Endothelial cell (in vitro differentiated cells): ENCODE results near the gene MTMR4. TPM values are rescaled to one million over a fixed set of nuclear protein-coding genes. Genes with fewer than 3 reads are reported as not detected.
"Not testable (repeated sequence)": the region's sequence is repeated elsewhere in the genome, so short reads cannot be mapped to it uniquely, and the experiment has no call there.

ENCODE experiments used
- DNase-seq: peaks from one replicate; pipeline ENCODE4 v3.0.0; 2021; ENCODE audit warnings: low spot score
- H3K27ac Mint-ChIP-seq: one replicate; pipeline ENCODE4 v1.8.0; 2021; ENCODE audit warnings: mixed read lengths, inconsistent platforms; ENCODE audit not compliant: unreplicated experiment
- H3K27me3 Mint-ChIP-seq: one replicate; pipeline ENCODE4 v1.8.0; 2021; ENCODE audit warnings: mild to moderate bottlenecking, moderate library complexity, mixed read lengths, inconsistent platforms; ENCODE audit not compliant: unreplicated experiment
- H3K36me3 Mint-ChIP-seq: one replicate; pipeline ENCODE4 v1.8.0; 2021; ENCODE audit warnings: mild to moderate bottlenecking, low read depth, mixed read lengths, inconsistent platforms; ENCODE audit not compliant: unreplicated experiment
- H3K4me1 Mint-ChIP-seq: one replicate; pipeline ENCODE4 v1.8.0; 2021; ENCODE audit warnings: mild to moderate bottlenecking, mixed read lengths, inconsistent platforms; ENCODE audit not compliant: unreplicated experiment
- H3K4me3 Mint-ChIP-seq: one replicate; pipeline ENCODE4 v1.8.0; 2021; ENCODE audit warnings: mild to moderate bottlenecking, mixed read lengths, inconsistent platforms; ENCODE audit not compliant: unreplicated experiment
- H3K9me3 Mint-ChIP-seq: one replicate; pipeline ENCODE4 v1.8.0; 2021; ENCODE audit warnings: mixed read lengths, inconsistent platforms; ENCODE audit not compliant: unreplicated experiment
- total RNA-seq: library from RNA; stranded (reverse); fragmentation: NEBNext Ultra II Directional; extraction: Animal tissue kit (Norgen Biotek cat#: 25700); gene quantifications from one replicate; pipeline ENCODE4 v1.2.1, GENCODE V29; 2021; ENCODE audit not compliant: unreplicated experiment
- TF ChIP-seq, protein P1 (sequence below): fragments of 200-600 bp; sonication (generic); IDR thresholded peaks from one replicate; pipeline ENCODE4 v1.5.0; 2021; ENCODE audit warnings: antibody characterized with exemption; ENCODE audit not compliant: unreplicated experiment

Gene MTMR4
- total RNA-seq, 1 donor from 2014 or later = 24.0 TPM

DNA sequence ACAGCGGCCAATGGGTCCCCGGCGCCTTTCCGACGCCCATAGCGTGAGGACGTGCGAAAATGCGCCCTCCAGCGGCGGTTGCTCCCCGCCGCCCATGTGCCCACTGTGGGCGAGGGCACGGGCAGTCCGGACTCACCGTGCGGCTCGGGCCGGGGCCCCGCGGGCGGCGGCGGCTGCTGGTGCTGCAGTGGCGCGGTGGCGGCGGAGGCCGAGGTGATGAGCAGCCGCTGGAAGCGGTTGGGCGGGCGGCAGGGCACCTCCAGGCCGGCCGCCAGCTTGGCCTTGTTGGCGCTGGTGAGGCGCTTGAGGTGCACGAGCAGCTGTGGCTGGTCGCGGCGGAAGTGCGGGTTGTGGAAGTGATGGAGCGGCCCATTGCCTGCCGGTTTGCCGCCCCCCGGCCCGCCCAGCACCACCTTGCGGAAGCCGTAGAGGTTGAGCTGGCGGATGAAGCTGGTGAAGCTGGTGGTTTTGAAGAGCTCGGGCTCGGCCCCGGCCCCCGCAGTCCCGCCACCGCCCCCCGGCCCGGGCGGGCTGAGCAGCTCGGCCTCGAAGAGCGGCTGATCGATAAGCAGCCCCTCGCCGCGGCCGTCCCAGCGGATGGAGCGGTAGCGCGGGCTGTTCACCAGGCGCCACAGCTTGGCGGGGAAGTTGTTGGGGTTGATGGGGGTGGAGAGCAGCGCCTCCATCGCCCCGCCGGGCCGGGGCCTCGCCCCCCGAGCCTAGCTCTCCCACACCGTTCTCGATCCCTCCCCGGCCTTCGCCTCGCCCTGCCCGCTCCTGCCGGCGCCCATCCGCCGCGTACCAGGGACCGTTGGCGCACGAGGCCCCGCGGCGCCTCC, 26.6 kb downstream of the MTMR4 start, which contains the start of gene HSF5:
HSF5 (minus strand) TSS at position 820 of the 839 bp plus-strand sequence; CDS start at position 686, 134 bp downstream.
- DNase-seq = peak; percentile 56
- Mint-ChIP-seq H3K27me3 (no peaks in the 10 kb centered on the region), H3K27ac (no peak within 1 kb of the TSS), H3K4me1 (no peaks in the 10 kb centered on the region), H3K4me3 (no peak within 1 kb of the TSS), H3K9me3 (no peaks in the 10 kb centered on the region), H3K36me3 (peaks cover 14% of the 10 kb centered on the region)
- TF ChIP-seq, protein P1, sequence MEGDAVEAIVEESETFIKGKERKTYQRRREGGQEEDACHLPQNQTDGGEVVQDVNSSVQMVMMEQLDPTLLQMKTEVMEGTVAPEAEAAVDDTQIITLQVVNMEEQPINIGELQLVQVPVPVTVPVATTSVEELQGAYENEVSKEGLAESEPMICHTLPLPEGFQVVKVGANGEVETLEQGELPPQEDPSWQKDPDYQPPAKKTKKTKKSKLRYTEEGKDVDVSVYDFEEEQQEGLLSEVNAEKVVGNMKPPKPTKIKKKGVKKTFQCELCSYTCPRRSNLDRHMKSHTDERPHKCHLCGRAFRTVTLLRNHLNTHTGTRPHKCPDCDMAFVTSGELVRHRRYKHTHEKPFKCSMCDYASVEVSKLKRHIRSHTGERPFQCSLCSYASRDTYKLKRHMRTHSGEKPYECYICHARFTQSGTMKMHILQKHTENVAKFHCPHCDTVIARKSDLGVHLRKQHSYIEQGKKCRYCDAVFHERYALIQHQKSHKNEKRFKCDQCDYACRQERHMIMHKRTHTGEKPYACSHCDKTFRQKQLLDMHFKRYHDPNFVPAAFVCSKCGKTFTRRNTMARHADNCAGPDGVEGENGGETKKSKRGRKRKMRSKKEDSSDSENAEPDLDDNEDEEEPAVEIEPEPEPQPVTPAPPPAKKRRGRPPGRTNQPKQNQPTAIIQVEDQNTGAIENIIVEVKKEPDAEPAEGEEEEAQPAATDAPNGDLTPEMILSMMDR = peak; percentile 42

DNA sequence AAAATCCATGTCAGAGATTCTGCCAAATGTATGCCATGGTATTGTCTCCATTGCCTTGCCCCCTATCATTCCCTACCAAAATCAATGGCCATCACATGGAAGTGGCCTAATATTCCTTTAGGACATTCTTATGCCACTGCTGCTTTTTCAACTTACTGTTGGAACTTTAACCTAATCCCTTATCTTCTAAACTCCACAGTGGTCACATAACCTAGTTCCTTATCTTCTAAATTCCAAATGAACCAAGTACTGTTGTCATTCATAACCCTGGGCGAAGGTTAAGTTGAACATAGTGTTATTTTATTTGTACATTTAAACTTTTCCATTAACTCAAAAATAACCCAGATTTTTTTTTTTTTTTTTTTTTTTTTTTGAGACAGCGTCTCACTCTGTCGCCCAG, 29.8 kb downstream of the MTMR4 start:
- no peak for DNase-seq
- Mint-ChIP-seq H3K4me3 (no peak overlapping the region), H3K36me3 (peaks cover 6% of the 10 kb centered on the region), H3K4me1 (no peaks in the 10 kb centered on the region), H3K27me3 (no peaks in the 10 kb centered on the region), H3K27ac (no peak overlapping the region), H3K9me3 (no peaks in the 10 kb centered on the region)
- TF ChIP-seq, protein P1 = no peak

DNA sequence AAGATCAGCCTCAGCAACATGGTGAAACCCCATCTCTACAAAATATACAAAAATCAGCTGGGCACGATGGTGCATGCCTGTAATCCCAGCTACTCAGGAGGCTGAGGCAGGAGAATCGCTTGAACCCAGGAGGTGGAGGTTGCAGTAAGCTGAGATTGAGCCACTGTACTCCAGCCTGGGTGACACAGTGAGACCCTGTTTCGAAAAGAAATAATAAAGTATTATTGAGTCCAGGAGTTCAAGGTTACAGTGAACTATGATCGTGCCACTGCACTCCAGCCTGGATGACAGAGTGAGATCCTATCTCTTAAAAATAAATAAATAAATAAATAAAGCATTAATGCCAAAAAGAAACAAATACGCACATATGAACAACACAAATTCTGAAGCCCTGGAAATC, 32.6 kb downstream of the MTMR4 start:
- H3K4me3 Mint-ChIP-seq, DNase-seq, H3K36me3 Mint-ChIP-seq, H3K27ac Mint-ChIP-seq, H3K9me3 Mint-ChIP-seq, H3K4me1 Mint-ChIP-seq, H3K27me3 Mint-ChIP-seq: not testable (repeated sequence)

DNA sequence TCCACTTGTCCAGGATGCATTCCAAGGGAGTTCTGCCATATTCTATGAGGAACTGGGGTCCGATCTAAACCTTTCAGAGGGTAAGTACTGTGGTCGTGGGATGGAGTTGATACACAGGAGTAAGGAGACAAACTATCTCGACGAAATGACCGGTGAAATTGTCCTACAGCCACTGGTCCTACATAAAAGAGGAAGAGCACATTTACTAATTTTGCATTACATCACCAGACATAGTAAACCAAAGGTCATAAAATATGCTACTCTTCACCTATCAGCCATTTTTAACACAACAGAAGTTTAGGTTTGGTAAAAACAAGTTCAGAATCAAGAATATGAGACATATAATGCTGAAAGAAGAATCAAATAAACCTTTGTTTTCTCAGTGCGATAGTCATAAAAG, 34.3 kb downstream of the MTMR4 start:
- Mint-ChIP-seq H3K4me3 (no peak overlapping the region), H3K9me3 (no peaks in the 10 kb centered on the region), H3K4me1 (no peaks in the 10 kb centered on the region), H3K36me3 (no peaks in the 10 kb centered on the region), H3K27ac (no peak overlapping the region), H3K27me3 (peaks cover 1% of the 10 kb centered on the region)
- TF ChIP-seq, protein P1 = no peak
- DNase-seq = no peak

DNA sequence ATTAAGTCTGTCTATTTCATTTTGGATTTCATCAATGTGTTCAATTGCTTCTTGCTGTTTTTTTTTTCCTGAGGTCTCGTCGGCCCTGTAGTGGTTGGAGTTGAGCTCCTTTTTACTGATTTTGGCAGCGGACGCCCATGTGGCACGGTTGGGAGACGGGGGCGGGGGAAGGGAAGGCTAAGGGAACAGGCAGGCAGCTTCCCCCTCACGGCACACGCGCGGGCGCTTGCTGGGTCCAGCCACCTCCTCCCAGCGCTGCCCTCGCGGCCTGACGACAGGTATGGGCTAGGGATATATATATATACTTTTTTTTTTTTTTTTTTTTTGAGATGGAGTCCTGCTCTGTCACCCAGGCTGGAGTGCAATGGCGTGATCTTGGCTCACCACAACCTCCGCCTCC, 37.6 kb downstream of the MTMR4 start:
- peaks cover 1% of the 10 kb centered on the region for H3K27me3 Mint-ChIP-seq
- DNase-seq = no peak
- TF ChIP-seq, protein P1 = no peak

More for the DNA sequence above, 37.6 kb downstream of the MTMR4 start:
- Mint-ChIP-seq H3K4me1 (no peaks in the 10 kb centered on the region), H3K36me3 (no peaks in the 10 kb centered on the region), H3K27ac (no peak overlapping the region), H3K4me3 (no peak overlapping the region), H3K9me3 (no peaks in the 10 kb centered on the region)
